Thyroid gland (tissue), 4 donors: Measurements from ENCODE around the gene LRRC8B.

ENCODE experiments used
- CTCF ChIP-seq, 6 experiments: fragments of 200-600 bp in 3 of 6; fragments of 450-650 bp in 3 of 6; sonication (generic) in 3 of 6; IDR thresholded peaks; one replicate each; pipeline ENCODE4 v1.5.1; 2016 to 2019; ENCODE audit warnings: antibody characterized with exemption in 6 of 6, mild to moderate bottlenecking in 2 of 6, inconsistent platforms in 1 of 6, moderate library complexity in 1 of 6
- POLR2A ChIP-seq, 2 donors: fragments of 450-650 bp; IDR thresholded peaks; one replicate each; pipeline ENCODE4 v1.6.1; 2017; ENCODE audit warnings: antibody characterized with exemption in 2 of 2, mild to moderate bottlenecking in 2 of 2, moderate library complexity in 1 of 2

- TF ChIP-seq POLR2A (IDR thresholded peaks at IDR 0.05) (no peak), CTCF (IDR thresholded peaks at IDR 0.05) (no peak)
Measured at GRCh38 chr1:89578946-89579684, 54.5 kb downstream of the LRRC8B start.
